H1 (cell line): ENCODE data around the gene INPP5A. TPM values are rescaled to one million over a fixed set of nuclear protein-coding genes. Genes with fewer than 3 reads are reported as not detected.

Experiments
- CTCF ChIA-PET: fragments of 300-600 bp; sonication (Branson Sonifier 250); formaldehyde crosslinking; loops from one replicate; lab custom pipeline; 2021; ENCODE audit not compliant: partially characterized antibody; lab: Charles Lee
- POLR2A ChIA-PET: fragments of 300-600 bp; sonication (Branson Sonifier 250); formaldehyde crosslinking; loops from one replicate; lab custom pipeline; 2021; ENCODE audit warnings: inconsistent platforms; ENCODE audit not compliant: partially characterized antibody; lab: Charles Lee
- DNase-seq, 2 experiments: peaks; one replicate each; pipeline versions ENCODE4 v3.0.0 to v3.0.0-alpha.2; 2010 to 2022; ENCODE audit warnings: low spot score in 2 of 2, low read depth in 1 of 2, mixed read lengths in 1 of 2
- FAIRE-seq: peaks from 2 replicates; lab custom pipeline; 2011; peaks lifted over from hg19 to GRCh38; lab: Jason Lieb, UNC
- H2AFZ ChIP-seq: 2 replicates; pipeline ENCODE4 v1.8.1; 2012; ENCODE audit warnings: low read length, inconsistent platforms
- H2AK5ac ChIP-seq: 2 replicates; pipeline ENCODE4 v1.6.1; 2013; ENCODE audit warnings: low read depth, low read length
- H2BK120ac ChIP-seq: replicated peaks from 2 replicates; pipeline ENCODE3; 2013; ENCODE audit warnings: low read depth, low read length, inconsistent platforms
- H2BK12ac ChIP-seq: 2 replicates; pipeline ENCODE4 v1.6.1; 2013; ENCODE audit warnings: low read depth, low read length
- H2BK15ac ChIP-seq: 2 replicates; pipeline ENCODE4 v1.6.1; 2013; ENCODE audit warnings: low read length
- H2BK20ac ChIP-seq: 2 replicates; pipeline ENCODE4 v1.6.1; 2013; ENCODE audit warnings: low read length
- H2BK5ac ChIP-seq: 2 replicates; pipeline ENCODE4 v1.6.1; 2013; ENCODE audit warnings: low read depth, low read length
- H3K14ac ChIP-seq: 2 replicates; pipeline ENCODE4 v1.6.1; 2013; ENCODE audit warnings: inconsistent platforms; ENCODE audit not compliant: insufficient read length
- H3K18ac ChIP-seq: 2 replicates; pipeline ENCODE4 v1.6.1; 2013; ENCODE audit warnings: low read length; ENCODE audit errors: extremely low read depth
- H3K23ac ChIP-seq: 2 replicates; pipeline ENCODE4 v1.6.1; 2013; ENCODE audit warnings: inconsistent platforms; ENCODE audit not compliant: insufficient read length
- H3K23me2 ChIP-seq: 2 replicates; pipeline ENCODE4 v1.6.1; 2013; ENCODE audit warnings: low read depth, low read length
- H3K27ac ChIP-seq: 2 replicates; pipeline ENCODE4 v1.6.1; 2011; ENCODE audit warnings: low read depth, low read length, inconsistent platforms
- H3K27me3 ChIP-seq, 4 experiments: replicated peaks in 1 of 4; 1 replicate in 1 of 4; 2 replicates in 3 of 4; pipeline versions ENCODE4 v1.6.1 to v1.8.1; 2011 to 2013; ENCODE audit warnings: low read length in 3 of 4, mild to moderate bottlenecking in 3 of 4, inconsistent platforms in 2 of 4, mixed read lengths in 2 of 4, moderate library complexity in 1 of 4; ENCODE audit not compliant: control insufficient read depth in 3 of 4, insufficient read depth in 3 of 4; ENCODE audit errors: extremely low read depth in 1 of 4
- H3K36me3 ChIP-seq, 4 experiments: 2 replicates each; pipeline versions ENCODE4 v1.6.1 to v1.8.1; 2011 to 2013; ENCODE audit warnings: mild to moderate bottlenecking in 4 of 4, low read length in 3 of 4, moderate library complexity in 2 of 4, control low read depth in 1 of 4, inconsistent platforms in 1 of 4; ENCODE audit not compliant: insufficient read depth in 4 of 4, control insufficient read depth in 2 of 4
- H3K4ac ChIP-seq: replicated peaks from 2 replicates; pipeline ENCODE3; 2013; ENCODE audit warnings: low read length, low read depth, mixed read lengths, inconsistent platforms; ENCODE audit not compliant: insufficient read length
- H3K4me1 ChIP-seq, 4 experiments: replicated peaks in 1 of 4; 1 replicate in 1 of 4; 2 replicates in 3 of 4; pipeline versions ENCODE4 v1.6.1 to v1.8.1; 2011 to 2013; ENCODE audit warnings: low read length in 3 of 4, inconsistent platforms in 2 of 4, mixed read lengths in 1 of 4; ENCODE audit not compliant: insufficient read depth in 4 of 4, control insufficient read depth in 3 of 4
- H3K4me2 ChIP-seq, 2 experiments: 2 replicates each; pipeline versions ENCODE4 v1.6.1 to v1.8.1; 2011 to 2013; ENCODE audit warnings: low read depth in 2 of 2, low read length in 2 of 2, control low read depth in 1 of 2, inconsistent platforms in 1 of 2, mild to moderate bottlenecking in 1 of 2; ENCODE audit not compliant: insufficient read depth in 1 of 2
- H3K4me3 ChIP-seq, 4 experiments: fragments of 200-600, 300-600 bp in 1 of 4; sonication (generic), shearing (Covaris generic), sonication (Bioruptor Twin) in 1 of 4; 2 replicates each; pipeline versions ENCODE4 v1.5.1 to v1.8.1; 2011 to 2016; ENCODE audit warnings: low read length in 4 of 4, low read depth in 3 of 4, control low read depth in 2 of 4, inconsistent platforms in 2 of 4, mild to moderate bottlenecking in 2 of 4, mixed read lengths in 1 of 4, moderate library complexity in 1 of 4; ENCODE audit not compliant: insufficient read depth in 2 of 4; ENCODE audit errors: extremely low read depth in 1 of 4
- H3K56ac ChIP-seq: replicated peaks from 2 replicates; pipeline ENCODE3; 2013; ENCODE audit warnings: low read depth, mild to moderate bottlenecking, mixed read lengths, low read length, inconsistent platforms; ENCODE audit not compliant: insufficient read length
- H3K79me1 ChIP-seq: 2 replicates; pipeline ENCODE4 v1.6.1; 2013; ENCODE audit warnings: low read depth, low read length, control low read depth
- H3K79me2 ChIP-seq, 2 experiments: 2 replicates each; pipeline versions ENCODE4 v1.6.1 to v1.8.1; 2012 to 2013; ENCODE audit warnings: low read length in 2 of 2, mild to moderate bottlenecking in 2 of 2, inconsistent platforms in 1 of 2; ENCODE audit not compliant: insufficient read depth in 2 of 2, control insufficient read depth in 1 of 2
- H3K9ac ChIP-seq, 4 experiments: replicated peaks in 1 of 4; 1 replicate in 1 of 4; 2 replicates in 3 of 4; pipeline versions ENCODE4 v1.6.1 to v1.8.1; 2011 to 2013; ENCODE audit warnings: low read depth in 3 of 4, low read length in 3 of 4, control low read depth in 2 of 4, mild to moderate bottlenecking in 2 of 4, moderate library complexity in 2 of 4, inconsistent platforms in 1 of 4; ENCODE audit errors: extremely low read depth in 1 of 4
- H3K9me3 ChIP-seq, 2 experiments: 2 replicates each; pipeline versions ENCODE4 v1.6.1 to v1.8.1; 2012 to 2013; ENCODE audit warnings: mild to moderate bottlenecking in 2 of 2, moderate library complexity in 2 of 2, control low read depth in 1 of 2, inconsistent platforms in 1 of 2, low read depth in 1 of 2, low read length in 1 of 2, mixed read lengths in 1 of 2; ENCODE audit not compliant: insufficient read depth in 2 of 2
- H4K20me1 ChIP-seq, 2 experiments: replicated peaks in 1 of 2; 2 replicates each; pipeline versions ENCODE3 to v1.8.1; 2011 to 2013; ENCODE audit warnings: inconsistent platforms in 2 of 2, low read length in 2 of 2, mild to moderate bottlenecking in 1 of 2; ENCODE audit not compliant: insufficient read depth in 2 of 2, control insufficient read depth in 1 of 2
- H4K5ac ChIP-seq: 2 replicates; pipeline ENCODE4 v1.6.1; 2013; ENCODE audit warnings: low read length, low read depth, mixed read lengths, inconsistent platforms; ENCODE audit not compliant: insufficient read length
- H4K8ac ChIP-seq: 2 replicates; pipeline ENCODE4 v1.8.0; 2013; ENCODE audit warnings: mild to moderate bottlenecking, moderate library complexity, low read length, inconsistent platforms; ENCODE audit not compliant: insufficient read depth; ENCODE audit errors: extremely low read depth
- H4K91ac ChIP-seq: replicated peaks from 2 replicates; pipeline ENCODE3; 2013; ENCODE audit warnings: low read length, mixed read lengths, inconsistent platforms; ENCODE audit not compliant: insufficient read length
- ATF2 ChIP-seq: IDR thresholded peaks from 2 replicates; pipeline ENCODE4 v1.6.1; 2012; ENCODE audit warnings: low read length, inconsistent platforms
- CREB1 ChIP-seq: IDR thresholded peaks from 2 replicates; pipeline ENCODE4 v1.6.1; 2012; ENCODE audit warnings: inconsistent platforms
- RAD21 ChIP-seq, 2 experiments: IDR thresholded peaks in 1 of 2; conservative IDR thresholded peaks in 1 of 2; 2 replicates each; pipeline ENCODE4 v1.6.1; 2011; ENCODE audit warnings: low read depth in 2 of 2, low read length in 2 of 2, improper control_type of control experiment in 1 of 2, inconsistent platforms in 1 of 2, mild to moderate bottlenecking in 1 of 2, moderate library complexity in 1 of 2
- SRF ChIP-seq: IDR thresholded peaks from 2 replicates; pipeline ENCODE4 v1.6.1; 2011; ENCODE audit warnings: mild to moderate bottlenecking, low read depth, low read length, moderate library complexity
- TAF1 ChIP-seq: IDR thresholded peaks from 2 replicates; pipeline ENCODE4 v1.6.1; 2011; ENCODE audit warnings: mild to moderate bottlenecking, low read depth, low read length
- WGBS, 2 experiments: shearing (Covaris generic) in 1 of 2; methylation state at CpG; one replicate each; pipeline versions ENCODE4 v1.1.6 to v1.1.7; 2013 to 2015; ENCODE audit warnings: low lambda C conversion rate in 2 of 2, mixed read lengths in 2 of 2, inconsistent platforms in 1 of 2, low coverage in 1 of 2, missing lambda C conversion rate in 1 of 2; ENCODE audit not compliant: insufficient replicate concordance in 2 of 2, insufficient coverage in 1 of 2, insufficient read length in 1 of 2; ENCODE audit errors: extremely low coverage in 1 of 2, missing lambda C conversion rate in 1 of 2; 5-methylcytosine and 5-hydroxymethylcytosine counted together
- polyA plus RNA-seq, 7 experiments: library from polyadenylated mRNA; depleted of rRNA in 3 of 7; stranded (reverse) in 5 of 7; unstranded in 2 of 7; fragments of >200 nt in 5 of 7; fragments of 200-250 nt in 2 of 7; gene quantifications; 1 replicate in 5 of 7; 2 replicates in 1 of 7; 4 replicates in 1 of 7; pipeline versions ENCODE4 v1.2.1 to v1.2.3, GENCODE V29; 2011 to 2013; ENCODE audit warnings: missing spikeins in 2 of 7, mixed read lengths in 2 of 7
- total RNA-seq: library from RNA; stranded (reverse); fragmentation: NEBNext Ultra II Directional; extraction: Animal tissue kit (Norgen Biotek cat#: 25700); gene quantifications from 2 replicates; pipeline ENCODE4 v1.2.1, GENCODE V29; 2021

The INPP5A gene
- total and polyA plus RNA-seq, 2 of the 8 experiments (the other 6 are each of a cell fraction or from before 2014, with no cell fraction given) = 19.7 to 27.5 TPM

GRCh38 chr10:132492323-132493025 is 45.1 kb upstream of the INPP5A start:
- DNase-seq = no peak
- H3K27me3 ChIP-seq = no peaks in the 10 kb centered on the region
- no peak overlapping the region for H4K91ac ChIP-seq
- H3K9me3 ChIP-seq = peaks cover 0 to 15% of the 10 kb centered on the region in 2 experiments; a peak in 1 of 4 replicates
- no peak overlapping the region for H2AFZ ChIP-seq
- no peak overlapping the region for H3K27ac ChIP-seq
- no peak overlapping the region for H4K5ac ChIP-seq
- FAIRE-seq = no peak
- H3K4me2 ChIP-seq = no peak overlapping the region
- WGBS, 2 experiments = 83% methylated on average over 18 of the region's 21 CpGs; no CpG with 5 or more reads in 1 of the 2 experiments
- no peaks in the 10 kb centered on the region for H3K36me3 ChIP-seq
- H2BK15ac ChIP-seq = no peak overlapping the region
- H3K4me1 ChIP-seq = no peaks in the 10 kb centered on the region
- no peak overlapping the region for H2BK20ac ChIP-seq
- no peak for TF ChIP-seq CREB1
- no peak for TF ChIP-seq SRF
- no peak for TF ChIP-seq RAD21 (IDR thresholded peaks at IDR 0.05 in 1 of 2, conservative IDR thresholded peaks at IDR 0.05 in 1 of 2; ENCODE audit: low read depth in 2 of 2, low read length in 2 of 2)
- TF ChIP-seq ATF2 = no peak
- no peak for TF ChIP-seq TAF1
- H3K9ac ChIP-seq = no peak overlapping the region
- no peak overlapping the region for H3K18ac ChIP-seq
- peaks cover 0 to 1% of the 10 kb centered on the region in 2 experiments for H4K20me1 ChIP-seq
- ChIA-PET CTCF (interaction anchor here (0.6 to 2.0 kb wide), 4 partner anchors 11 to 120 kb away, joined by 3 to 5 read pairs (median 4); no protein-coding TSS in a partner anchor), POLR2A (interaction anchor here (1.5 kb wide), 1 partner anchor 15 kb away, joined by 3 read pairs; no protein-coding TSS in a partner anchor)
- no peaks in the 10 kb centered on the region for H3K79me2 ChIP-seq
- H2BK120ac ChIP-seq = no peak overlapping the region
- H2BK12ac ChIP-seq = no peak overlapping the region
- H3K14ac ChIP-seq = no peak overlapping the region
- H4K8ac ChIP-seq = peak overlapping the region; percentile 15; the same call in 1 of the 2 replicates
- no peaks in the 10 kb centered on the region for H3K23me2 ChIP-seq
- no peak overlapping the region for H2AK5ac ChIP-seq
- H3K56ac ChIP-seq = no peak overlapping the region
- no peak overlapping the region for H3K23ac ChIP-seq
- no peaks in the 10 kb centered on the region for H3K79me1 ChIP-seq
- H3K4me3 ChIP-seq = no peak overlapping the region
- no peak overlapping the region for H2BK5ac ChIP-seq
- no peak overlapping the region for H3K4ac ChIP-seq
